C4-2B (cell line): Measurements from ENCODE around the gene SND1.

Source experiments
- H3K27ac ChIP-seq: fragments of 450-650 bp; 2 replicates; pipeline ENCODE4 v1.5.1; 2017
- CTCF ChIP-seq: fragments of 450-650 bp; conservative IDR thresholded peaks from 2 replicates; pipeline ENCODE4 v1.5.1; 2017; ENCODE audit warnings: mild to moderate bottlenecking
- ZFX ChIP-seq: fragments of 450-650 bp; IDR thresholded peaks from 2 replicates; pipeline ENCODE4 v1.6.1; 2017

The SND1 gene

GRCh38 chr7:127635659-127636285 is 16.2 kb upstream of the SND1 start:
- TF ChIP-seq CTCF (no peak), ZFX (no peak)
- no peak overlapping the region for H3K27ac ChIP-seq

- H3K27ac ChIP-seq = no peak overlapping the region
- TF ChIP-seq ZFX = no peak
- no peak for TF ChIP-seq CTCF
Observed at GRCh38 chr7:127638197-127638596, 13.8 kb upstream of the SND1 start.

- H3K27ac ChIP-seq = no peak overlapping the region
- no peak for TF ChIP-seq CTCF
- no peak for TF ChIP-seq ZFX
Observed at GRCh38 chr7:127644484-127644883, 7.5 kb upstream of the SND1 start.

- no peak overlapping the region for H3K27ac ChIP-seq
- TF ChIP-seq ZFX (no peak), CTCF (no peak)
Observed at GRCh38 chr7:127647636-127648035, 4.4 kb upstream of the SND1 start.

GRCh38 chr7:127648986-127649385 is 3.0 kb upstream of the SND1 start:
- TF ChIP-seq ZFX (no peak), CTCF (no peak)
- H3K27ac ChIP-seq = no peak overlapping the region

- peak overlapping the region; percentile 96 for H3K27ac ChIP-seq
- TF ChIP-seq CTCF = no peak
Observed at GRCh38 chr7:127650847-127651555, 993 bp upstream of the SND1 start.

GRCh38 chr7:127652333-127653248 is 597 bp downstream of the SND1 start:
- TF ChIP-seq ZFX (no peak), CTCF (no peak)
- peak overlapping the region; percentile 96 for H3K27ac ChIP-seq
